Panc1 (cell line): ENCODE data around the gene ACTR1B. TPM values are rescaled to one million over a fixed set of nuclear protein-coding genes. Genes with fewer than 3 reads are reported as not detected.
A peak's percentile ranks its signal among the peaks of the same experiment; 100 is the strongest.

Experiments used
- ATAC-seq: fragments of 200-7000 bp; cut with Tn5 transposase; 2 replicates; pipeline ENCODE4 v1.9.1; 2020; ENCODE audit warnings: mild to moderate bottlenecking, moderate library complexity
- BruUV-seq: library from RNA; stranded (reverse); fragments of 400-500 nt; replicated peaks from 2 replicates; lab custom pipeline; 2021; lab: Mats Ljungman, UMichigan
- CTCF ChIA-PET: fragments of 300-600 bp; sonication (Branson Sonifier 250); formaldehyde crosslinking; loops from one replicate; lab custom pipeline; 2022; ENCODE audit warnings: antibody characterized with exemption; lab: Charles Lee
- POLR2A ChIA-PET: fragments of 300-600 bp; sonication (Branson Sonifier 250); formaldehyde crosslinking; loops from one replicate; lab custom pipeline; 2022; ENCODE audit warnings: antibody characterized with exemption; lab: Charles Lee
- DNase-seq: peaks from one replicate; pipeline ENCODE4 v3.0.0-alpha.2; 2010; ENCODE audit warnings: low read depth, low spot score
- H3K27ac ChIP-seq: 2 replicates; pipeline ENCODE4 v1.5.1; 2011; ENCODE audit warnings: mild to moderate bottlenecking, low read length, inconsistent platforms
- H3K27me3 ChIP-seq: fragments of 200-500 bp; sonication (Bioruptor generic); 2 replicates; pipeline ENCODE4 v1.6.0; 2014; ENCODE audit warnings: low read length, inconsistent platforms; ENCODE audit not compliant: control insufficient read depth, insufficient read depth
- H3K36me3 ChIP-seq: fragments of 200-500 bp; sonication (Bioruptor generic); 2 replicates; pipeline ENCODE4 v1.5.1; 2014; ENCODE audit warnings: inconsistent platforms, mild to moderate bottlenecking, low read length, moderate library complexity; ENCODE audit not compliant: control insufficient read depth, insufficient read depth
- H3K4me1 ChIP-seq: 2 replicates; pipeline ENCODE4 v1.5.1; 2011; ENCODE audit warnings: inconsistent platforms, mild to moderate bottlenecking, low read length, moderate library complexity; ENCODE audit not compliant: control insufficient read depth, insufficient read depth
- H3K4me3 ChIP-seq, 2 experiments: 2 replicates each; pipeline ENCODE4 v1.5.1; 2011 to 2012; ENCODE audit warnings: low read depth in 2 of 2, low read length in 2 of 2, mild to moderate bottlenecking in 2 of 2, inconsistent platforms in 1 of 2, moderate library complexity in 1 of 2
- H3K9me3 ChIP-seq: fragments of 200-500 bp; sonication (Bioruptor generic); 2 replicates; pipeline ENCODE4 v1.5.1; 2014; ENCODE audit warnings: low read depth, mild to moderate bottlenecking, inconsistent platforms, low read length, moderate library complexity; ENCODE audit not compliant: control insufficient read depth, insufficient read depth
- POLR2AphosphoS5 ChIP-seq: IDR thresholded peaks from 2 replicates; pipeline ENCODE4 v1.6.1; 2012; ENCODE audit warnings: mild to moderate bottlenecking, low read depth, low read length, moderate library complexity
- SIN3A ChIP-seq: IDR thresholded peaks from 2 replicates; pipeline ENCODE4 v1.6.1; 2012; ENCODE audit warnings: low read depth, mild to moderate bottlenecking, low read length, moderate library complexity, borderline replicate concordance; ENCODE audit not compliant: insufficient read depth
- TCF7L2 ChIP-seq: IDR thresholded peaks from 2 replicates; pipeline ENCODE4 v1.6.1; 2011; ENCODE audit warnings: mild to moderate bottlenecking, low read depth, low read length, inconsistent platforms
- in situ Hi-C: cut with HindIII; loops from 2 replicates; pipeline ENCODE4 v1.10.0; 2016; ENCODE audit warnings: low sequenced_read_pairs, low pct_unique_long_range_greater_than_20kb
- intact Hi-C: fragments of 100-400 bp; cut with micrococcal nuclease; formaldehyde crosslinking; loops from one replicate; pipeline ENCODE4 v1.10.0; 2022; ENCODE audit not compliant: unreplicated experiment
- total RNA-seq: library from RNA; stranded (reverse); gene quantifications from one replicate; pipeline ENCODE4 v1.2.1, GENCODE V29; 2021; ENCODE audit not compliant: unreplicated experiment
- TF ChIP-seq, protein P1 (sequence below), 2 experiments: IDR thresholded peaks; 2 replicates each; pipeline ENCODE4 v1.6.1; 2011 to 2012; ENCODE audit warnings: low read depth in 2 of 2, control low read depth in 1 of 2, low read length in 1 of 2, mild to moderate bottlenecking in 1 of 2, moderate library complexity in 1 of 2; ENCODE audit not compliant: insufficient read depth in 1 of 2
- TF ChIP-seq, protein P2 (sequence below): fragments of 450-650 bp; IDR thresholded peaks from 2 replicates; pipeline ENCODE4 v1.5.1; 2017; ENCODE audit warnings: mild to moderate bottlenecking

ACTR1B gene
- total RNA-seq, 1 experiment from 2014 or later = 28.1 TPM

- no peaks in the 10 kb centered on the region for H3K27me3 ChIP-seq
- intact Hi-C loops (no loop called here), in situ Hi-C loops (no loop called here)
- DNase-seq = no peak
- POLR2A ChIA-PET = no interaction called here
- no peak overlapping the region for H3K4me3 ChIP-seq
- CTCF ChIA-PET = interaction anchor here (0.7 kb wide), 1 partner anchor 9 kb away, joined by 3 read pairs; no protein-coding TSS in a partner anchor
- H3K4me1 ChIP-seq = peaks cover 14% of the 10 kb centered on the region
- TF ChIP-seq TCF7L2 (no peak), SIN3A (no peak), POLR2AphosphoS5 (no peak)
- TF ChIP-seq, protein P1, sequence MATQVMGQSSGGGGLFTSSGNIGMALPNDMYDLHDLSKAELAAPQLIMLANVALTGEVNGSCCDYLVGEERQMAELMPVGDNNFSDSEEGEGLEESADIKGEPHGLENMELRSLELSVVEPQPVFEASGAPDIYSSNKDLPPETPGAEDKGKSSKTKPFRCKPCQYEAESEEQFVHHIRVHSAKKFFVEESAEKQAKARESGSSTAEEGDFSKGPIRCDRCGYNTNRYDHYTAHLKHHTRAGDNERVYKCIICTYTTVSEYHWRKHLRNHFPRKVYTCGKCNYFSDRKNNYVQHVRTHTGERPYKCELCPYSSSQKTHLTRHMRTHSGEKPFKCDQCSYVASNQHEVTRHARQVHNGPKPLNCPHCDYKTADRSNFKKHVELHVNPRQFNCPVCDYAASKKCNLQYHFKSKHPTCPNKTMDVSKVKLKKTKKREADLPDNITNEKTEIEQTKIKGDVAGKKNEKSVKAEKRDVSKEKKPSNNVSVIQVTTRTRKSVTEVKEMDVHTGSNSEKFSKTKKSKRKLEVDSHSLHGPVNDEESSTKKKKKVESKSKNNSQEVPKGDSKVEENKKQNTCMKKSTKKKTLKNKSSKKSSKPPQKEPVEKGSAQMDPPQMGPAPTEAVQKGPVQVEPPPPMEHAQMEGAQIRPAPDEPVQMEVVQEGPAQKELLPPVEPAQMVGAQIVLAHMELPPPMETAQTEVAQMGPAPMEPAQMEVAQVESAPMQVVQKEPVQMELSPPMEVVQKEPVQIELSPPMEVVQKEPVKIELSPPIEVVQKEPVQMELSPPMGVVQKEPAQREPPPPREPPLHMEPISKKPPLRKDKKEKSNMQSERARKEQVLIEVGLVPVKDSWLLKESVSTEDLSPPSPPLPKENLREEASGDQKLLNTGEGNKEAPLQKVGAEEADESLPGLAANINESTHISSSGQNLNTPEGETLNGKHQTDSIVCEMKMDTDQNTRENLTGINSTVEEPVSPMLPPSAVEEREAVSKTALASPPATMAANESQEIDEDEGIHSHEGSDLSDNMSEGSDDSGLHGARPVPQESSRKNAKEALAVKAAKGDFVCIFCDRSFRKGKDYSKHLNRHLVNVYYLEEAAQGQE (IDR thresholded peaks at IDR 0.05; ENCODE audit: insufficient read depth in 1 of 2, low read depth in 2 of 2, low read length in 1 of 2) = no peak
- TF ChIP-seq, protein P2, sequence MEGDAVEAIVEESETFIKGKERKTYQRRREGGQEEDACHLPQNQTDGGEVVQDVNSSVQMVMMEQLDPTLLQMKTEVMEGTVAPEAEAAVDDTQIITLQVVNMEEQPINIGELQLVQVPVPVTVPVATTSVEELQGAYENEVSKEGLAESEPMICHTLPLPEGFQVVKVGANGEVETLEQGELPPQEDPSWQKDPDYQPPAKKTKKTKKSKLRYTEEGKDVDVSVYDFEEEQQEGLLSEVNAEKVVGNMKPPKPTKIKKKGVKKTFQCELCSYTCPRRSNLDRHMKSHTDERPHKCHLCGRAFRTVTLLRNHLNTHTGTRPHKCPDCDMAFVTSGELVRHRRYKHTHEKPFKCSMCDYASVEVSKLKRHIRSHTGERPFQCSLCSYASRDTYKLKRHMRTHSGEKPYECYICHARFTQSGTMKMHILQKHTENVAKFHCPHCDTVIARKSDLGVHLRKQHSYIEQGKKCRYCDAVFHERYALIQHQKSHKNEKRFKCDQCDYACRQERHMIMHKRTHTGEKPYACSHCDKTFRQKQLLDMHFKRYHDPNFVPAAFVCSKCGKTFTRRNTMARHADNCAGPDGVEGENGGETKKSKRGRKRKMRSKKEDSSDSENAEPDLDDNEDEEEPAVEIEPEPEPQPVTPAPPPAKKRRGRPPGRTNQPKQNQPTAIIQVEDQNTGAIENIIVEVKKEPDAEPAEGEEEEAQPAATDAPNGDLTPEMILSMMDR = no peak
- no peaks in the 10 kb centered on the region for H3K9me3 ChIP-seq
- H3K27ac ChIP-seq = no peak overlapping the region
- ATAC-seq = no peak
- TSS peak; percentile 16 for BruUV-seq
- no peaks in the 10 kb centered on the region; the same call in 1 of the 2 replicates for H3K36me3 ChIP-seq
Measured at GRCh38 chr2:97660044-97660774, 3.6 kb downstream of the ACTR1B start.

DNA sequence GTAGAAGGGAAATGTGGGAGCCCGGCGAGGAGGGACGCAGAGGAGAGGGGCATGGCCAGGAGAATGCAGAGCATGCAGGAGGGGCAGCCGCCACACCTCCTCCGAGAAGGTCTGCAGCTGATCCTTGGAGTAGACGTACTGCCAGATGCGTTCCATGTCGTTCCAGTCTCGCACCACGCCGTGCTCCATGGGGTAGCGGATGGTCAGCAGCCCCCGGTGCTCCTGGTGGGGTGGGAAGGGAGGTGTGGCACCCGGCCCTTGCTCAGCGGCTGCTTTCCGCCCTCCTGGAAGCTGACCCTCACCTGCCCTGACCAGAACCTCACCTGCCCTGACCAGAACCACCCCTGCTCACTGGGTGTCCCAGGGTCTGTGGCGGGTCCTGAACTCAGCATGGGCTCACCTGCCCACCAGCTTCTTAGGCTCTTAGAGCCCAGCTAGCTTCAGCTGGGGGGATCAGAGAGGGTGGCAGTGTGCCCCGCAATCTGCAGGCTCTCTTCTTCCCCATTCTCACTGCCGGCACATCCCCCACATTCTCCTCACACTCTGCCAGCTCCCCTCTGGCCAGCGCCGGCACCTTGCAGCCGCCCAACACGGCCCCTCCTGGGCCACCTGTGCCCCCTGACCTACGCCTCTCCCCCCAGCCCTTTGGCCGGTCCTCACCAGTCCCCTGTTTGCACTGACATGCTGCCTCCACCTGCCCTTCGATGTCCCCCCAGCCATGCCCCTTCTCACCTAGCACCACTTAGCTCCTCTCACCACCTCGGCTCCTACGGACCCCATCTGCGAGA, 4.4 kb downstream of the ACTR1B start:
- Histone ChIP-seq H3K4me1 (peaks cover 10% of the 10 kb centered on the region), H3K27ac (no peak overlapping the region), H3K4me3 (no peak overlapping the region), H3K36me3 (no peaks in the 10 kb centered on the region; the same call in 1 of the 2 replicates), H3K27me3 (no peaks in the 10 kb centered on the region), H3K9me3 (no peaks in the 10 kb centered on the region)
- ChIA-PET POLR2A (no interaction called here), CTCF (no interaction called here)
- no TSS peak for BruUV-seq
- TF ChIP-seq TCF7L2 (no peak), SIN3A (no peak), POLR2AphosphoS5 (no peak)
- TF ChIP-seq, protein P1 (IDR thresholded peaks at IDR 0.05; ENCODE audit: insufficient read depth in 1 of 2, low read depth in 2 of 2, low read length in 1 of 2) = no peak
- TF ChIP-seq, protein P2 = no peak
- in situ Hi-C loops (no loop called here), intact Hi-C loops (no loop called here)
- no peak for DNase-seq
- no peak for ATAC-seq
